Measurements from ENCODE around the gene SYT14.

The SYT14 gene

DNA sequence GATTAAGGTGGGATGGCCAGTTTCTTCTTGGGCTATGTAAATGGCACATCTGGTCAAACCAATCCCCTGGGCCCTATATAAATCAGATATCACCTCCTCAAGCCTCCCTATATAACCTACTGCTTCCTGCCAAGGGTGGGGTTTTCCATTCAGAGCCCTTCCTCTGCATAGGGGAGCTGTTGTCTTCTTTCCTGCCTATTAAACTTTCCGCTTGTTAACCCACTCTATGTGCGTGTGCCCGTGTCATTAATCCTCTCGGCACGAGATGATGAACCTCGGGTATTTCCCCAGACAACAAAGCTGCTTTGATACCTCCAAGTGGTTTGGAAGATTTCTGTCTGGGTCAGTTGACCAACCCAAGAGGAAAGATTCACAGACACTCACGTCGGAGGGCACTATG lies 275.3 kb downstream of the SYT14 start:
- Histone ChIP-seq H3K27me3 (no peaks in the 10 kb centered on the region), H3K4me1 (no peaks in the 10 kb centered on the region), H3K4me3 (no peak overlapping the region), H3K36me3 (no peaks in the 10 kb centered on the region), H3K27ac (no peak overlapping the region), H3K9me3 (no peaks in the 10 kb centered on the region)
- no peak for DNase-seq
- TF ChIP-seq, protein P1, sequence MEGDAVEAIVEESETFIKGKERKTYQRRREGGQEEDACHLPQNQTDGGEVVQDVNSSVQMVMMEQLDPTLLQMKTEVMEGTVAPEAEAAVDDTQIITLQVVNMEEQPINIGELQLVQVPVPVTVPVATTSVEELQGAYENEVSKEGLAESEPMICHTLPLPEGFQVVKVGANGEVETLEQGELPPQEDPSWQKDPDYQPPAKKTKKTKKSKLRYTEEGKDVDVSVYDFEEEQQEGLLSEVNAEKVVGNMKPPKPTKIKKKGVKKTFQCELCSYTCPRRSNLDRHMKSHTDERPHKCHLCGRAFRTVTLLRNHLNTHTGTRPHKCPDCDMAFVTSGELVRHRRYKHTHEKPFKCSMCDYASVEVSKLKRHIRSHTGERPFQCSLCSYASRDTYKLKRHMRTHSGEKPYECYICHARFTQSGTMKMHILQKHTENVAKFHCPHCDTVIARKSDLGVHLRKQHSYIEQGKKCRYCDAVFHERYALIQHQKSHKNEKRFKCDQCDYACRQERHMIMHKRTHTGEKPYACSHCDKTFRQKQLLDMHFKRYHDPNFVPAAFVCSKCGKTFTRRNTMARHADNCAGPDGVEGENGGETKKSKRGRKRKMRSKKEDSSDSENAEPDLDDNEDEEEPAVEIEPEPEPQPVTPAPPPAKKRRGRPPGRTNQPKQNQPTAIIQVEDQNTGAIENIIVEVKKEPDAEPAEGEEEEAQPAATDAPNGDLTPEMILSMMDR (IDR thresholded peaks at IDR 0.05): no peak
- intact Hi-C loops (cut with DNase I; ENCODE audit: low total_unique reads): no loop called here

DNA sequence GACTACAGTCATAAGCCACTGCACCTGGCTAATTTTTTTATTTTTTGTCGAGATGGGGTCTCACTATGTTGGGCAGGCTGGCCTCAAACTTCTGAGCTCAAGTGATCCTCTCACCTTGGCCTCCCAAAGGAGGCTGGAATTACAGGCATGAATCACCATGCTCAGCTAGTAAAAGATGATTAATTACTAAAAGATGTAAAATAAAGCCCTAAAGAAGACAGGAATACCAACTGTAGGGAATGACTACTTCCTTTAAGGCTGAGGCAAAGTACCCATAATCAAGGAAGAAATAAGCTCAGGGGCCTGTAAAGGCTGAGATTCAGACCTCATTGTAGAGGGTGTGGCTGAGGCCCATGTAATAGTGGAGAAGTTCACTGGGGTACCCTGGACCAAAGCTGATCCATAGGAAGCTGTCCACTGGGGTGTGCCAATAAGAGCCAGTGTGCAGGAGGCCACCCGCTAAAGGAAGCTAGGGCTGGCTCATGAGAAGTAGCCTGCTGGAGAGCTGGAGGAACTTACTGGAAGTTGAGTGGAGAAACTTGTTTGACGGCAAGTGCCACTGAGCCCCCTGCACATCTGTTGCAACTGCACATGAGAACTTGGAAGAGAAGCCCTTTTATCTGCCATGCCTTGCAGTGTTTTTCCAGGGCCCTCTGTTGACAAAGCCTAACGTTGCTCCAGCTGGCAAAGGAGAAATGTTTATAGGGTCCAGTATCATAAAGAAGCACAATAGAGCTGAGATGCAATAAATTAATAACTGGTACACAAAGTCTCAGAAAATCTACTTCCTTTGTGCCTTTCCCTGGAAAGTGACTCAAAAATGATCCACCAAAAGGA lies 276.8 kb downstream of the SYT14 start:
- intact Hi-C loops (cut with DNase I; ENCODE audit: low total_unique reads): no loop called here

DNA sequence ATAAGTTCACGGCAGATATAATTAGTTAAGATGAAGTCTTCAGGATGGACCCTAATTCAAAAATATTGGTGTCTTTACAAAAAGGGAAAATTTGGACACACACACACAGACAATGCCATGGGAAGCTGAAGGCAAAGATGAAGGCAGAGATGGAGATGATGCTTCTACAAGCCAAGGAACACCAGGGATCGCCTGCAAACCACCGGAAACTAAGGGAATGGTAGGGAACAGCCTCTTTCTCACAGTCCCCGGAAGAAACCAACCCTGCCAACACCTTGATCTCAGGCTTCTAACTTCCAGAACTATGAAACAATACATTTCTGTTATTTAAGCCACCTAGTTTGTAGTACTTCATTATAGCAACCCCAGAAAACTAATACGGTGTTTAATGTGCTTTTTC lies 279.5 kb downstream of the SYT14 start:
- Histone ChIP-seq H3K4me1 (peaks cover 0 to 4% (median 2%) of the 10 kb centered on the region in 4 donors), H3K27ac (no peak overlapping the region), H3K27me3 (no peaks in the 10 kb centered on the region), H3K9me3 (no peaks in the 10 kb centered on the region), H3K4me3 (no peak overlapping the region), H3K36me3 (no peaks in the 10 kb centered on the region)
- no peak for DNase-seq
- TF ChIP-seq, protein P1 (IDR thresholded peaks at IDR 0.05): no peak
- intact Hi-C loops (cut with DNase I; ENCODE audit: low total_unique reads): no loop called here

More for the DNA sequence above, 276.8 kb downstream of the SYT14 start:
- no peak for DNase-seq
- no peak overlapping the region for H3K4me3 ChIP-seq
- no peaks in the 10 kb centered on the region for H3K9me3 ChIP-seq
- no peak overlapping the region for H3K27ac ChIP-seq
- TF ChIP-seq, protein P1 (IDR thresholded peaks at IDR 0.05): no peak
- no peaks in the 10 kb centered on the region for H3K4me1 ChIP-seq
- no peaks in the 10 kb centered on the region for H3K27me3 ChIP-seq
- no peaks in the 10 kb centered on the region for H3K36me3 ChIP-seq

DNA sequence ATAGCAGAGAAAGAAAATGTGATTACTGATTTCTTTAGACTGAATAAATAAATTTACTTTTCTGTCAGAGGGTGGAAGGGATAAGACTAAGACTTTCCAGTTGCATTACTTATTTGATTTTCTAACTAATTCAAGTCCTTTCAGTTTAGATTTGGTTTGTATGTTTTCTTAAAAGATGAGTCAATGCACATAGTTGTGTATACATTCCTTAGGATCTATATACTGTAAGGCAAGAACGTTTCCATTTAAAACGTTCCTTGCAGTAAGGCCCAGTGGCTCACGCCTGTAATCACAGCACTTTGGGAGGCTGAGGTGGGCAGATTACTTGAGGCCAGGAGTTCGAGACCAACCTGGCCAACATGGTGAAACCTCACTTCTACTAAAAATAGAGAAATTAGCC lies 280.0 kb downstream of the SYT14 start:
- intact Hi-C loops (cut with DNase I; ENCODE audit: low total_unique reads): no loop called here
- TF ChIP-seq, protein P1 (IDR thresholded peaks at IDR 0.05): no peak
- Histone ChIP-seq H3K4me1 (peaks cover 0 to 10% (median 5%) of the 10 kb centered on the region in 4 donors), H3K27me3 (no peaks in the 10 kb centered on the region), H3K9me3 (no peaks in the 10 kb centered on the region), H3K4me3 (no peak overlapping the region), H3K27ac (no peak overlapping the region), H3K36me3 (no peaks in the 10 kb centered on the region)
- no peak for DNase-seq
